ELF-1 (cell line): ENCODE data around the gene SKOR2.

Source experiments
- DNase-seq: peaks from one replicate; pipeline ENCODE4 v3.0.0-alpha.2; 2016; ENCODE audit warnings: low read depth, low spot score

SKOR2 gene

DNA sequence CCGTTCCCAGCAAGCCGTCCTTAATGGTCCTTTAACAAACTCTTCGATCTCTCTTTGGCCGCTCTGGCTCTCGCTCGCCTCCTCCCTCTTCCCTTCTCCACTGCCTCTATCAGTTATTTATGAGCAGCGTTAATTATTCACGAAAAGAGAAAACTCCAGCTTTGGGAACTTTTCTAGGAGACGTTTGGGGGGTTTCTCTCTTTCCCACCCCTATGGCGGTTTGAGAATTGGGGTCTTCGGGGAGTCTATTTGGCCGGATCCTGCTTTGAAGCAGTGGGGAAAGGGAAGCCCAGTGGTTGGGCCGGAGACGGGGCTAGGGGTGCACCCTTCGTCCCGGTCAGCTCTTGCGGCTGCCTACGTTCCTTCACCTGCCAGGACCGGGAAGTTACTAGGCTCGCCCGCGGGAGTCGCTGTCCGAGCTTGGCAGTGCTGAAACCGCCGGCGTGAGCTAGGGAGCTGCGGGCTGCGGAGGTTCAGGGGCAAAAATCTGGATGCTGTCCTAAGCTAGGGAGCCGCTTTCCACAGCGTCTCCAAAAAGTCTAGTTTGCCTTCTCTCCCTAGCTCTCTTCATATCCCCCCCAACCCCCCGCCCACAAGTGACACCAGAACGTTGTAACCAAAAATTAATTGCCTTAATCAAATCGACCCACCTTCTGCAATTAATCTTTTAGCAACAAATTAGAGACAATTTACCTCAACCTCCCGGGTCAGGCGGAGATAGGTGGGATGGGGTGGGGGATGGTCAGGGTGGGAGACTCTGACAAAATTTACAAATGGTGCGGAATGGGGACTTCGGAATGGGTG, 8.9 kb upstream of the SKOR2 start:
- peak; percentile 89 for DNase-seq

GRCh38 chr18:47254341-47254939, 3.0 kb upstream of the SKOR2 start:
- peak; percentile 84 for DNase-seq

GRCh38 chr18:47253101-47253654, 1.7 kb upstream of the SKOR2 start:
- DNase-seq: no peak

GRCh38 chr18:47250391-47251046, 941 bp downstream of the SKOR2 start:
- peak; percentile 25 for DNase-seq

GRCh38 chr18:47249314-47249981, 2.0 kb downstream of the SKOR2 start:
- DNase-seq: no peak

DNA sequence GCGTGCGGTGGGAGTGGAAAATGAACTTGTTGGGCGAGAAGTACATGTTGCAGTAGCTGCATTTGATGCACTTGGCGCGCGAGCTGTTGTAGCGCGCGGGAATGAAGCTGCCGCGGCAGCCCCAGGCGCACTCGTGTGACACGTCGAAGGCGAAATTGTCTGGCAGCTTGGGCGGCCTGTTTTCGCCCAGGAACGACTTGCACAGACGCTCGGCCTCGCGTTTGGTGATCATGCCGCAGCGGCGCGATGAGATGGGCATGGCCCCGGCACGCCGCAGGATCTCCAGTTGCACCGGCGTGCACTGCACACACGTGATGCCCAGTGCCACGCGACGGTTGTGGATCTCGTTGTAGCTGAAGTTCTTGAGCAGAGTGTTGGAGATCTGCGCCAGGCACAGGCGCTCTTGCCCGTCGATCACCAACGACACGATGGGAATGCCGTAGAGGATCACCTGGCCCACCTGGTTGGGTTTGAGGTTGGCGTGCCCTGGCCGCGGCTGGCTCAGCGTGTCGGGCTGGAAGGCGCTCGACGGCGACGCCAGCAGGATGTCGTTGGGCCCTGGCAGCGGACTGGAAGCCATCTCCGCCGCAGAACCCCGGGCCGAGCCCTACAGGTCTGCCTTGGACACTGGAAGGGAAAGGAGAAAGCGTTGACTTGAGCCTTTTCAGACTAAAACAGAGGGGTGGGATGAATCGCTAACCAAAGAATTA, 2.7 kb downstream of the SKOR2 start:
- peak; percentile 13 for DNase-seq

DNA sequence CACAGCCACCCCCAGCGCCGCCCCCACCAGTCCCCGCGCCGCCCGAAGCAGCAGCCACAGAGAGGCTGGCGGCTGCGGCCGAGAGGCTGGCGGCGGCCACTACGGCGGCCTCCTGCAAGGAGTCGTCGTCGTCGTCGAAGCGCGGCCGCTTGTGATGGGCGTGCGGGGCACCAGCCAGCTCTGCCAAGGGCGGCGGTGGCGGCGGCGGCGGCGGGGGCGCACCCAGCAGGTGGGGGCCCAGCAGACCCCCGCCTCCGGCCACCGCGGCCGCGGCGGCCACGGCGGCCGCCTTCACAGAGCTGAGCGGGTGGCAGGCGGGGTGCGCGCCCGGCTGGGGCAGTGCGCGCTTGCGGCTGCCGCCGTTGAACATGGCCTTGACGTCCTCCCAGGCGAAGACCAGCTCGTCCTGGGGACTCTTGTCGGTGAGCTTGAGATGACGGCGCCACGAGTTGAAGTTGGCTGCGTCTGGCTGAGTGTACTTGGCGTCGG, 3.3 kb downstream of the SKOR2 start:
- DNase-seq: no peak

- peak; percentile 70 for DNase-seq
These were observed 3.9 kb downstream of the SKOR2 start for GRCh38 chr18:47247416-47248114.

GRCh38 chr18:47247036-47247415, 4.4 kb downstream of the SKOR2 start:
- no peak for DNase-seq

- no peak for DNase-seq
These were observed 5.2 kb downstream of the SKOR2 start for GRCh38 chr18:47246027-47246971.

DNA sequence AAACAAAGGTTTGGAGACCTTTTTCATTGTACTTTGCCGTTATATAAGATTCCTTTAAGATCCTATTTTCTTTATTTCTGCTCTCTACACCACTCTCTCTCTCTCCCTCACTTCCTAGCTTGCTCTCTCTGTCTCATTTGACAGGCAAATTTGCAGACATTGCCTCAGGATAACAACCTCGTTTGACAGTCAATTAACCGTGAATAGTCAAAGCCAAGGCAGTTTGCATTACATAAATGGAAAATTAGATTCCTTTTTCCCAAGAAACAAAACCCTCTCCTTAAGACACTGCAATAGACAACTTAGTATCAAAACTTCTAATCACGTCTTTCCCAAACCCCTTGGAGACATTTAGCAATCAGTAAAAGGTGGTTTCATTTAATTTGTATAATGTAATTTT, 7.4 kb downstream of the SKOR2 start:
- DNase-seq: no peak

DNA sequence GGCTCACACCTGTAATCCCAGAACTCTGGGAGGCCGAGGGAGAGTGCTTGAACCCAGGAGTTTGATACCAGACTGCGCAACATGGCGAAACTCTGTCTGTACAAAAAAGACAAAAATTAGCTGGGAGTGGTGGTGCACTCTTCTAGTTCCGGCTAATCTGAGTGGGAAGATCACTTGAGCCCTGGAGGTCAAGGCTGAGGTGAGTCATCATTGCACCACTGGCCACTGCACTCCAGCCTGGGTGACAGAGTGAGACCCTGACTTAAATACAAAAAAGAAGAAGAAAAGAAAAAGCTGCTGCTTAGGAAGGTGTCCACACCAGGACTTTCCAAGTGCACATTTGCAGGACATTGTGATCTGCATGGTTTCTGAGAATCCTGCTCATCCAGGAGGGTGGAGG, 16.4 kb downstream of the SKOR2 start:
- no peak for DNase-seq

DNA sequence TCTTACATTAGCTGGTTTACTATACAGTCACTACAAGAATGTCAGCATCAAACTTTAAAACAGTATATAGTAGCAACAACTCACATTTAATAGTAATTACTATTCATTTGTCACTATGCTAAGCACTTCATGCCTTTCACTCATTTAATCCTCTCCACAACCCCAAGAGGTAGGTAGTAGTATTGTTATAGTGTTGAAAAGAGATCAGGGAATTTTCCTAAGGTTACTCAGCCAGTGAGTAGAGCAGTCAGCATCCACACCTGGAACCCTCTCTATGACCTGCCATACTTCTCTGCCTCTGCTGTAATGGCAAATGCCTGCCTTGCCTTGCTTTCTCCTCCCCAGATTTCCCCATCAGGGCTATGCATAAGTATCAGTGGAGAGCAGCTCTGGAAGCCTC, 24.8 kb downstream of the SKOR2 start:
- DNase-seq: no peak

GRCh38 chr18:47215554-47216138, 35.8 kb downstream of the SKOR2 start:
- peak; percentile 39 for DNase-seq

- no peak for DNase-seq
These were observed 42.3 kb downstream of the SKOR2 start for GRCh38 chr18:47209171-47209570.

DNA sequence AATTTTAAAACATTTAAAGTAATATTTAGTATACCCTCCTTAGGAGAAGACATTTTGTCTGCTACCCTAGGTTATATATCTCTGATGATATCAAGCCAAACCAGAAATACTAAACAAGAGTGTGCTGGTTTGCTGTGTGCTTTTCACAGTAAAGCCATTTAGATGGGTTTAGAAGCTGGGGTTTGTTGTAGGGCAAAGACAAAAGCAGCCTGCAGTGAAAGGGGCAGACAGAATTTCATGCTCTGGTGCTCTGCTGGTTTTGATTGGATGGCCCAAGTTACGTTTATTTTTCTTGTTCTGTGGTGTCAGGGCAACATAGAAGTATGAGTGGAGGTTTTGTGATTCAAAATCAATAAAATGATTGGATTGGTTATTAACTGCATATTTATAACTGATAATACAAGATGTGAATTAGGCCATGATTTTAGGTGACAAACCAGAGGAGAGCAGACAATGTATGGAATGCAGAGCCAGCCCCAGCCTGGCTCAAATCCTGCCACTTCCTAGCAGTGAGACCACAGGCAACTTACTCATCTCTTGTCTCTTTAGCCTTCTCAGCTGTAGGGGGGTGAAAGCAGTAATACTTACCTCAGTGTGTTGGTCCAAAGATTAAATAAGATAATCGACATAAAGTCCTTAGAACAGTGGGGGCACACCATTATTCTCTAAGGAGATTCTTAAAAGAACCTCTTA, 44.4 kb downstream of the SKOR2 start:
- peak; percentile 6 for DNase-seq

DNA sequence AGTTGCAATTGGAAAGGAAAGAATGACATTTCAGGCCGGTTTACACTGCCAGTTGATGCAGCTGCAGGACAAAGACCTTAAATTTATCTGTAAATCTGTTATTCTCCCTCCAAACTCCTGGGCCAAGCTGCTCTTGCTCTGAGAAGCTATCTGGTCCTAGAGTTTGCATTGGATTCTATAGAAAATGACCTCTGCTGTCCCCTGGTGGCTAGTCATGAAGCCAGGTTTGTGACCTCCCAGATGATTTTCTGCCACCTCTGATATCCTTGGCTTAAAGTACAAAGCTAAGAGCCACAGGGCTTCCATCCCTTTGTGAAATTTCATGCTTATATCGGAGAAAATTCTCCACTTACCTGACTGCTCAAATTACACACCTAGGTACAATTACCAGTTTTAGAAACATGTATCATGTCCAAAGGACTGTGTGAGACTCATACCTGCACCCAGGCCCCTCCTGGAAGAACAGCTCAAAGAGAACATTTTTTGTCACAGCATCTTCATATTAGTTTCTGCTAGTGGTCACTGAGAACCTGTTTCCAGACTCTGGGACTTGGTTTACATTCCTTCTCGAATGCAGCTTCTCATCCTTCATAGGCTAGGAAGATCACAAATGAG, 46.4 kb downstream of the SKOR2 start:
- DNase-seq: peak; percentile 58
